Natural killer cell (primary cell): ENCODE measurements around the gene TMEM91. TPM values are rescaled to one million over a fixed set of nuclear protein-coding genes. Genes with fewer than 3 reads are reported as not detected.
A peak's percentile ranks its signal among the peaks of the same experiment; 100 is the strongest.

Experiments
- ATAC-seq, 3 donors: fragments of 150-1000 bp in 2 of 3; fragments of 200-7000 bp in 1 of 3; cut with Tn5 transposase; 1 replicate in 1 of 3; 2 replicates in 2 of 3; pipeline ENCODE4 v1.10.0; 2021; ENCODE audit warnings: mild to moderate bottlenecking in 2 of 3, moderate library complexity in 2 of 3
- DNase-seq, 2 donors: peaks; one replicate each; pipeline versions ENCODE4 v3.0.0 to v3.0.0-alpha.2; 2013 to 2021; ENCODE audit warnings: mixed read lengths in 1 of 2
- H3K27ac ChIP-seq: one replicate; pipeline ENCODE4 v1.5.1; 2013; ENCODE audit warnings: mild to moderate bottlenecking, low read length
- H3K27me3 ChIP-seq: one replicate; pipeline ENCODE4 v1.6.1; 2013; ENCODE audit warnings: low read length; ENCODE audit not compliant: control insufficient read depth, insufficient read depth
- H3K36me3 ChIP-seq: one replicate; pipeline ENCODE4 v1.6.1; 2013; ENCODE audit warnings: low read length; ENCODE audit not compliant: control insufficient read depth, insufficient read depth
- H3K4me1 ChIP-seq: one replicate; pipeline ENCODE4 v1.6.1; 2013; ENCODE audit warnings: low read length; ENCODE audit not compliant: control insufficient read depth, insufficient read depth
- H3K4me3 ChIP-seq: one replicate; pipeline ENCODE4 v1.5.1; 2013; ENCODE audit warnings: low read length
- H3K9me3 ChIP-seq: one replicate; pipeline ENCODE4 v1.6.1; 2013; ENCODE audit warnings: low read length; ENCODE audit not compliant: control insufficient read depth, insufficient read depth
- H3K27ac Mint-ChIP-seq, 2 donors: one replicate each; pipeline ENCODE4 v1.8.0; 2022; ENCODE audit warnings: mild to moderate bottlenecking in 2 of 2, mixed read lengths in 2 of 2, moderate library complexity in 1 of 2
- H3K27me3 Mint-ChIP-seq, 2 donors: one replicate each; pipeline ENCODE4 v1.8.0; 2022; ENCODE audit warnings: low read depth in 2 of 2, mixed read lengths in 2 of 2
- H3K36me3 Mint-ChIP-seq: one replicate; pipeline ENCODE4 v1.8.0; 2022; ENCODE audit warnings: mixed read lengths
- H3K4me1 Mint-ChIP-seq, 2 donors: one replicate each; pipeline ENCODE4 v1.8.0; 2022; ENCODE audit warnings: mixed read lengths in 2 of 2
- H3K4me3 Mint-ChIP-seq: one replicate; pipeline ENCODE4 v1.8.0; 2022; ENCODE audit warnings: mild to moderate bottlenecking, moderate library complexity, mixed read lengths
- H3K9me3 Mint-ChIP-seq, 2 donors: one replicate each; pipeline ENCODE4 v1.8.0; 2022; ENCODE audit warnings: mixed read lengths in 2 of 2
- WGBS: methylation state at CpG from one replicate; pipeline ENCODE4 v1.1.7; 2013; ENCODE audit warnings: missing lambda C conversion rate; ENCODE audit not compliant: insufficient coverage; 5-methylcytosine and 5-hydroxymethylcytosine counted together
- intact Hi-C: fragments of 100-400 bp; cut with micrococcal nuclease; formaldehyde crosslinking; loops from one replicate; pipeline ENCODE4 v1.14.2; 2022
- total RNA-seq, 4 donors: library from RNA; stranded (reverse); fragments of 120-200 nt in 1 of 4; gene quantifications; one replicate each; pipeline versions ENCODE4 v1.2.3 to v1.2.4, GENCODE V29; 2013 to 2022
- TF ChIP-seq, protein P1 (sequence below): fragments of 200-600 bp; IDR thresholded peaks from one replicate; pipeline ENCODE4 v1.8.0; 2022; ENCODE audit warnings: antibody characterized with exemption

TMEM91 gene
- total RNA-seq, 3 donors from 2014 or later (not counting 1 experiment from before 2014, with no cell fraction given): 13.6 to 22.8 (median 20.8) TPM

DNA sequence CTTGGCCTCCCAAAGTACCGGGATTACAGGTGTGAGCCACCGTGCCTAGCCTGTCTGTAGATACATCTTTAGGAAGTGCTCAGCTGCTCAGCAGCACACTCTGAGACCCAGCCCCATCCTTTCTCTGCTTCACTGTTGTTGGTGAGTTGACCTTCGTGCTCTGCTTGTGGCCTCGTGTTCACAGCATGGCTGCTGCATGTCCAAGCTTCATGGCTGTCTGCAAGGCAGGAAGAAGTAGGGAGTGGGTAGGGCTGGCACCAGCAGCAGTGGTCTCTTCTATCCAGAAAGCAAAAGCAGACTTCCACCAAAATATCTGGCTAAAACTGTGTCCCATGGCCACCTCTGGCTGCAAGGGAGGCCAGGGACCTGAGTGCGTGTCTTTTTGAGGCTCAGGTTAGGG is 36.6 kb downstream of the TMEM91 start:
- Mint-ChIP-seq H3K27ac (no peak overlapping the region), H3K4me3 (no peak overlapping the region), H3K36me3 (no peaks in the 10 kb centered on the region), H3K4me1 (peaks cover 6 to 19% of the 10 kb centered on the region in 2 donors), H3K9me3 (no peaks in the 10 kb centered on the region), H3K27me3 (no peaks in the 10 kb centered on the region)
- H3K36me3 ChIP-seq: peaks cover 43% of the 10 kb centered on the region
- no peak overlapping the region for H3K27ac ChIP-seq
- ATAC-seq (no peak), DNase-seq (no peak)
- H3K27me3 ChIP-seq: no peaks in the 10 kb centered on the region
- peaks cover 22% of the 10 kb centered on the region for H3K4me1 ChIP-seq
- intact Hi-C loops: no loop called here
- no peak overlapping the region for H3K4me3 ChIP-seq
- 97% methylated on average over 5 of the region's 5 CpGs for WGBS
- no peaks in the 10 kb centered on the region for H3K9me3 ChIP-seq
- TF ChIP-seq, protein P1, sequence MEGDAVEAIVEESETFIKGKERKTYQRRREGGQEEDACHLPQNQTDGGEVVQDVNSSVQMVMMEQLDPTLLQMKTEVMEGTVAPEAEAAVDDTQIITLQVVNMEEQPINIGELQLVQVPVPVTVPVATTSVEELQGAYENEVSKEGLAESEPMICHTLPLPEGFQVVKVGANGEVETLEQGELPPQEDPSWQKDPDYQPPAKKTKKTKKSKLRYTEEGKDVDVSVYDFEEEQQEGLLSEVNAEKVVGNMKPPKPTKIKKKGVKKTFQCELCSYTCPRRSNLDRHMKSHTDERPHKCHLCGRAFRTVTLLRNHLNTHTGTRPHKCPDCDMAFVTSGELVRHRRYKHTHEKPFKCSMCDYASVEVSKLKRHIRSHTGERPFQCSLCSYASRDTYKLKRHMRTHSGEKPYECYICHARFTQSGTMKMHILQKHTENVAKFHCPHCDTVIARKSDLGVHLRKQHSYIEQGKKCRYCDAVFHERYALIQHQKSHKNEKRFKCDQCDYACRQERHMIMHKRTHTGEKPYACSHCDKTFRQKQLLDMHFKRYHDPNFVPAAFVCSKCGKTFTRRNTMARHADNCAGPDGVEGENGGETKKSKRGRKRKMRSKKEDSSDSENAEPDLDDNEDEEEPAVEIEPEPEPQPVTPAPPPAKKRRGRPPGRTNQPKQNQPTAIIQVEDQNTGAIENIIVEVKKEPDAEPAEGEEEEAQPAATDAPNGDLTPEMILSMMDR: no peak

DNA sequence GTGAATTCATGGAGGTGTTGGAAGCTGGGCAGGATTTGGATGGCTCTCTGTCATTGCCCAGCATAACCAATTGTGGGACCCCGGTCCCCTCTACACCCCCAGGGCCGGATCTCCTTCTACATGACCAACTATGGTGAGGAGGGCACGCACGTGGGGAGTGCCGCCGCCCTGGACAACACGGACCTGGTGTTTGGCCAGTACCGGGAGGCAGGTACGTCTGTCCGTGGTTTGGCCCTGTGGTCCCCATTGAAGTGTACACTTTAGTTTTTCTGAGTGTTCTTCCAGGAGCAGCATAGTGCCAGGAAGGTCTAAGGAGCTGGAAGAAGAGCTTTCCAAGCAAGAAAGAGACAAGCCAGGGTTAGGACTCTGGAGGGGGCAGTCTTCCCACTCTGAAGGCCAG is 37.6 kb downstream of the TMEM91 start:
- Histone ChIP-seq H3K4me1 (peaks cover 18% of the 10 kb centered on the region), H3K4me3 (no peak overlapping the region), H3K36me3 (peaks cover 49% of the 10 kb centered on the region), H3K27ac (no peak overlapping the region), H3K9me3 (no peaks in the 10 kb centered on the region), H3K27me3 (no peaks in the 10 kb centered on the region)
- no peak overlapping the region for H3K27ac Mint-ChIP-seq
- TF ChIP-seq, protein P1: no peak
- H3K36me3 Mint-ChIP-seq: no peaks in the 10 kb centered on the region
- no peak overlapping the region for H3K4me3 Mint-ChIP-seq
- ATAC-seq (no peak), DNase-seq (no peak)
- 96% methylated on average over 10 of the region's 10 CpGs for WGBS
- H3K27me3 Mint-ChIP-seq: no peaks in the 10 kb centered on the region
- peaks cover 6 to 16% of the 10 kb centered on the region in 2 donors for H3K4me1 Mint-ChIP-seq
- no peaks in the 10 kb centered on the region for H3K9me3 Mint-ChIP-seq
- intact Hi-C loops: no loop called here

DNA sequence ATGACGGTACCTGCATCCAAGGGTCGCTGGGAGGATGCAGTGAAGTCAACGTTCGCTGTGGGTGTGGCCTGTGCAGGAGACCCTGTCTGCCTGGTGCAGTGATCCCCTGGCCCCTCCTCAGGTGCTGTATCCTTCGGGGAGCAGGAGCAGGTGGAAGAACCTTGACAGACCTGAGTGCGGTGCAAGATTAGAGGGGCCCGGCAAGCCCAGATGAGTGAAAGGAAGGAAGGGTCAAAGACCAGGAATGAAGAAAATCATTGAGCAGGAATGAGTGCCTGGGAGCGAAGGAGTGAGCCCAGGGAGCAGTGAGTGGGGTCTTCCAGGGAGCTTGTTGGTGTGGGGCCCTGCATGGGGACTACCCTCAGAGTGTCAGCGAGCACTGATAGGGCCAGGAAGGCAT is 38.1 kb downstream of the TMEM91 start:
- H3K4me3 ChIP-seq: no peak overlapping the region
- Mint-ChIP-seq H3K36me3 (no peaks in the 10 kb centered on the region), H3K4me3 (no peak overlapping the region), H3K4me1 (peaks cover 1 to 11% of the 10 kb centered on the region in 2 donors), H3K27ac (peak overlapping the region in 1 of 2 donors; percentile 66), H3K27me3 (no peaks in the 10 kb centered on the region), H3K9me3 (no peaks in the 10 kb centered on the region)
- H3K4me1 ChIP-seq: peaks cover 13% of the 10 kb centered on the region
- WGBS: 96% methylated on average over 9 of the region's 9 CpGs
- no peaks in the 10 kb centered on the region for H3K9me3 ChIP-seq
- H3K27me3 ChIP-seq: no peaks in the 10 kb centered on the region
- DNase-seq: no peak
- intact Hi-C loops: no loop called here
- peaks cover 54% of the 10 kb centered on the region for H3K36me3 ChIP-seq
- ATAC-seq: no peak
- H3K27ac ChIP-seq: no peak overlapping the region
- TF ChIP-seq, protein P1: no peak

DNA sequence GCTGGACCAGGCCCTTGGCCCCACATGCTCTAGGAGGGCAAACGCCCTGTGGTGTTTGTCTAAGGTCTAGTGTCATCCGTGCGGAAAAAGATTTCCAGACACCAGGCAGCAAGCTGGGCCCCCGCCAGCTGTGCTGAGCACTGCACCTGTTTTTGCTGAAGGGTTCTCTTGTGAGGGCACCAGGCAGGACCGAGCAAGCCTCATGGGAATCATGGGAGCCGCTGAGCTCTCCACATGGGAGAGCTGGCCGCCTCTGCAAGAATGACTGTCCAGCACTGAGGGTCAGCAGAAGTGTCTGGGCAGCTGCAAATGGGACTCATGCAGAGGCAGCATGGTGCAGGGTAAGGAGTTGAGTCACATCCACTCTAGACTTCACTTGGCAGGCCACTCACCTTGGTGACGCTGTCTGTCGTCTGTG is 38.8 kb downstream of the TMEM91 start:
- no peaks in the 10 kb centered on the region for H3K27me3 Mint-ChIP-seq
- no peak overlapping the region for H3K4me3 Mint-ChIP-seq
- intact Hi-C loops: no loop called here
- DNase-seq (no peak), ATAC-seq (no peak)
- Histone ChIP-seq H3K9me3 (no peaks in the 10 kb centered on the region), H3K36me3 (peaks cover 60% of the 10 kb centered on the region), H3K4me3 (no peak overlapping the region), H3K4me1 (peaks cover 11% of the 10 kb centered on the region), H3K27me3 (no peaks in the 10 kb centered on the region), H3K27ac (no peak overlapping the region)
- peaks cover 0 to 5% of the 10 kb centered on the region in 2 donors for H3K4me1 Mint-ChIP-seq
- H3K36me3 Mint-ChIP-seq: no peaks in the 10 kb centered on the region
- no peaks in the 10 kb centered on the region for H3K9me3 Mint-ChIP-seq
- 95% methylated on average over 7 of the region's 9 CpGs for WGBS
- TF ChIP-seq, protein P1: no peak
- H3K27ac Mint-ChIP-seq: no peak overlapping the region
